GM21717 (cell line): Measurements from ENCODE around the gene FKTN.

Experiments used
- ATAC-seq: cut with Tn5 transposase; IDR thresholded peaks from one replicate; pipeline ENCODE4 v1.9.1; 2021; ENCODE audit warnings: mild to moderate bottlenecking, moderate library complexity; ENCODE audit not compliant: unreplicated experiment

Gene FKTN

GRCh38 chr9:105632807-105633206 is 74.9 kb downstream of the FKTN start:
- no peak for ATAC-seq

GRCh38 chr9:105633411-105633810 is 75.5 kb downstream of the FKTN start:
- no peak for ATAC-seq

GRCh38 chr9:105636331-105636730 is 78.4 kb downstream of the FKTN start:
- ATAC-seq = no peak

- no peak for ATAC-seq
Measured at GRCh38 chr9:105637787-105638395, 80.0 kb downstream of the FKTN start.

GRCh38 chr9:105639936-105640335 is 82.0 kb downstream of the FKTN start:
- peak; percentile 65 for ATAC-seq

- no peak for ATAC-seq
Measured at GRCh38 chr9:105643795-105644194, 85.9 kb downstream of the FKTN start.

- ATAC-seq = no peak
Measured at GRCh38 chr9:105646879-105647594, 89.1 kb downstream of the FKTN start.

- ATAC-seq = no peak
Measured at GRCh38 chr9:105647595-105648349, 89.8 kb downstream of the FKTN start.

- no peak for ATAC-seq
Measured at GRCh38 chr9:105651806-105652205, 93.9 kb downstream of the FKTN start.

- peak; percentile 64 for ATAC-seq
Measured at GRCh38 chr9:105656131-105656921, 98.4 kb downstream of the FKTN start.

- ATAC-seq = no peak
Measured at GRCh38 chr9:105658351-105658750, 100.4 kb downstream of the FKTN start.

- no peak for ATAC-seq
Measured at GRCh38 chr9:105661011-105661410, 103.1 kb downstream of the FKTN start.

- peak; percentile 90 for ATAC-seq
Measured at GRCh38 chr9:105662184-105663104, 104.5 kb downstream of the FKTN start, which contains the start of gene TAL2. TAL2 (plus strand) TSS chr9:105662457; CDS start chr9:105662497, 40 bp downstream.

GRCh38 chr9:105663914-105664313 is 106.0 kb downstream of the FKTN start:
- ATAC-seq = no peak

- ATAC-seq = no peak
Measured at GRCh38 chr9:105667867-105668266, 109.9 kb downstream of the FKTN start.

- no peak for ATAC-seq
Measured at GRCh38 chr9:105670315-105670714, 112.4 kb downstream of the FKTN start.

GRCh38 chr9:105670775-105671174 is 112.8 kb downstream of the FKTN start:
- no peak for ATAC-seq

- ATAC-seq = peak; percentile 60
Measured at GRCh38 chr9:105672711-105673234, 114.8 kb downstream of the FKTN start.

GRCh38 chr9:105673850-105674387 is 116.0 kb downstream of the FKTN start:
- ATAC-seq = no peak
